ENCODE measurements around the gene GMPR. TPM values are rescaled to one million over a fixed set of nuclear protein-coding genes. Genes with fewer than 3 reads are reported as not detected.

The GMPR gene
- total RNA-seq, 2 donors from 2014 or later: 17.0 to 62.1 TPM

GRCh38 chr6:16230953-16231352 is 7.4 kb upstream of the GMPR start:
- ATAC-seq (ENCODE audit: insufficient number of reproducible peaks, low FRiP score, low read depth) (no peak), DNase-seq (ENCODE audit: low spot score) (no peak)
- Histone ChIP-seq H3K4me1 (ENCODE audit: control insufficient read depth in 1 of 2, low read depth in 2 of 2) (peaks cover under 1 to 22% of the 10 kb centered on the region in 2 donors), H3K27me3 (replicated peaks; ENCODE audit: insufficient read depth) (no peaks in the 10 kb centered on the region), H3K9me3 (no peaks in the 10 kb centered on the region), H3K4me3 (no peak overlapping the region), H3K36me3 (no peaks in the 10 kb centered on the region), H3K27ac (no peak overlapping the region)
- no peak for TF ChIP-seq CTCF (IDR thresholded peaks at IDR 0.05)

- DNase-seq (ENCODE audit: low spot score): no peak
- Histone ChIP-seq H3K9me3 (no peaks in the 10 kb centered on the region), H3K27me3 (replicated peaks; ENCODE audit: insufficient read depth) (no peaks in the 10 kb centered on the region), H3K27ac (no peak overlapping the region), H3K4me1 (ENCODE audit: control insufficient read depth in 1 of 2, low read depth in 2 of 2) (peaks cover 9 to 31% of the 10 kb centered on the region in 2 donors), H3K4me3 (no peak overlapping the region), H3K36me3 (no peaks in the 10 kb centered on the region)
- ATAC-seq (ENCODE audit: insufficient number of reproducible peaks, low FRiP score, low read depth): no peak
- no peak for TF ChIP-seq CTCF (IDR thresholded peaks at IDR 0.05)
Measured at GRCh38 chr6:16232086-16232485, 6.3 kb upstream of the GMPR start.

- Histone ChIP-seq H3K27me3 (replicated peaks; ENCODE audit: insufficient read depth) (no peaks in the 10 kb centered on the region), H3K9me3 (no peaks in the 10 kb centered on the region), H3K27ac (peak overlapping the region; percentile 49 to 62), H3K4me3 (peak overlapping the region; percentile 53), H3K4me1 (ENCODE audit: control insufficient read depth in 1 of 2, low read depth in 2 of 2) (peaks cover 18 to 37% of the 10 kb centered on the region in 2 donors), H3K36me3 (no peaks in the 10 kb centered on the region)
- no peak for ATAC-seq (ENCODE audit: insufficient number of reproducible peaks, low FRiP score, low read depth)
- TF ChIP-seq CTCF (IDR thresholded peaks at IDR 0.05): no peak
- DNase-seq (ENCODE audit: low spot score): no peak
Measured at GRCh38 chr6:16236009-16236501, 2.3 kb upstream of the GMPR start.

GRCh38 chr6:16236631-16237199 is 1.7 kb upstream of the GMPR start:
- ATAC-seq (ENCODE audit: insufficient number of reproducible peaks, low FRiP score, low read depth): no peak
- peaks cover 18 to 42% of the 10 kb centered on the region in 2 donors for H3K4me1 ChIP-seq (ENCODE audit: control insufficient read depth in 1 of 2, low read depth in 2 of 2)

GRCh38 chr6:16237242-16237641 is 1.1 kb upstream of the GMPR start:
- H3K4me1 ChIP-seq (ENCODE audit: control insufficient read depth in 1 of 2, low read depth in 2 of 2): peaks cover 20 to 48% of the 10 kb centered on the region in 2 donors
- no peaks in the 10 kb centered on the region for H3K9me3 ChIP-seq
- ATAC-seq (ENCODE audit: insufficient number of reproducible peaks, low FRiP score, low read depth): no peak
- peak overlapping the region; percentile 34 to 62 for H3K27ac ChIP-seq
- no peaks in the 10 kb centered on the region for H3K36me3 ChIP-seq
- no peak overlapping the region for H3K4me3 ChIP-seq
- no peaks in the 10 kb centered on the region for H3K27me3 ChIP-seq (replicated peaks; ENCODE audit: insufficient read depth)
- no peak for DNase-seq (ENCODE audit: low spot score)
- TF ChIP-seq CTCF (IDR thresholded peaks at IDR 0.05): no peak

More at GRCh38 chr6:16236631-16237199, 1.7 kb upstream of the GMPR start:
- Histone ChIP-seq H3K36me3 (no peaks in the 10 kb centered on the region), H3K9me3 (no peaks in the 10 kb centered on the region), H3K27me3 (replicated peaks; ENCODE audit: insufficient read depth) (no peaks in the 10 kb centered on the region), H3K4me3 (peak overlapping the region; percentile 53), H3K27ac (peak overlapping the region; percentile 49 to 62)
- no peak for TF ChIP-seq CTCF (IDR thresholded peaks at IDR 0.05)
- no peak for DNase-seq (ENCODE audit: low spot score)

Measured in thoracic aorta (tissue), 2 donors.